SHP77 treated with DMSO at 0.1 percent for 48 hours (cell line): ENCODE measurements around the gene CMIP.
"Not testable (repeated sequence)": the region's sequence is repeated elsewhere in the genome, so short reads cannot be mapped to it uniquely, and the experiment has no call there.

Experiments
- DNase-seq: peaks from one replicate; lab custom pipeline; 2025; lab: John Stamatoyannopoulos, UW

CMIP gene

DNA sequence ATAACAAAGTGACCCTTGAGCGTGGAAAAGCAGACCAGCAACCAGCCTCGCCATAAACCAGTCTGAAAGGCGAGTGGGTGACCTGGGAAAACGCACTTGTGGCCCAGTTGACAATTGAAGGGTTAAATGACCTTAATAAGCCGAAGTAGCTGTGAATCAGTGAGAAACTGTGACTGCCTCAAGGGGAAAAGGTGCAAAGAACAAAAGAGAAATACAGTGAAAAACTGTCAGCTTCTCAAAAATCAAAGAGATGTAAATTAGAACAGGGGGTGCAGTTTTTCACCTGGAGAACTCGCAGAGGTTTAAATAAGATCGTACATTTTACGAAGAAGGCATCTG, 124.1 kb downstream of the CMIP start:
- DNase-seq = no peak

DNA sequence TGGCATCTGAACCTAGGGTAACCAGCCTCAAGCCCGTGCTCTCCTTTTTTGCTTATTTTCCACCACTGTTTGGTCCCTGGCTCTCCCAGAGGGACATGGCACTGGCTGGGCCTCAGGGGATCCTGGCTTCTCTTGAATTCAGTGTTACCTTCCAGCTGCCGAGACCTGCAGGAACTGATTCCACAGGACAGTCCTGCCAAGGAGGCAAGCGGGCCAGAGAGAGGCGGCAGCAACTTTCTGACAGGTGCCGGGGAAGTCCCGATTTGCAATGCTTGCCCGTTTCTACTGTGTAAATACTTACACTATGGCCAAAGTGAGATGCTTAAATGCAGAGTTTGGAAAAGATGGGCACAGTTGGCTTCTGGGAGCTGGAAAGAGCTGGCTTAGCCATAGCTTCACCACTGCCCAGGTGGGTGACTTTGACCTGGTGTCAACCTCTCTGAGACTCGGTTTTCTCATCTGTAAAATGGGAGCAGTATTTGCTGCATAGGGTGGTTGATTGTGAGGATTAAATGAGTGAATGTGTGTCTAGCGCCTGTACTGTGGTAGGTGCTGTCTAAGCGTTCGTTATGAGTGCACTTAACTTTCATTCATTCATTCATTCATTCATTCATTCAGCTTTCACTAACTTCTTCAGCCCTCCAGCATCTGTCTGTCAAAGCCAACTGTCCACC, 124.9 kb downstream of the CMIP start:
- no peak for DNase-seq

- DNase-seq = no peak
These were observed 125.7 kb downstream of the CMIP start for GRCh38 chr16:81570151-81570846.

GRCh38 chr16:81571175-81571574, 126.6 kb downstream of the CMIP start:
- no peak for DNase-seq

GRCh38 chr16:81571592-81572385, 127.2 kb downstream of the CMIP start:
- DNase-seq = no peak

- no peak for DNase-seq
These were observed 128.0 kb downstream of the CMIP start for GRCh38 chr16:81572386-81573144.

DNA sequence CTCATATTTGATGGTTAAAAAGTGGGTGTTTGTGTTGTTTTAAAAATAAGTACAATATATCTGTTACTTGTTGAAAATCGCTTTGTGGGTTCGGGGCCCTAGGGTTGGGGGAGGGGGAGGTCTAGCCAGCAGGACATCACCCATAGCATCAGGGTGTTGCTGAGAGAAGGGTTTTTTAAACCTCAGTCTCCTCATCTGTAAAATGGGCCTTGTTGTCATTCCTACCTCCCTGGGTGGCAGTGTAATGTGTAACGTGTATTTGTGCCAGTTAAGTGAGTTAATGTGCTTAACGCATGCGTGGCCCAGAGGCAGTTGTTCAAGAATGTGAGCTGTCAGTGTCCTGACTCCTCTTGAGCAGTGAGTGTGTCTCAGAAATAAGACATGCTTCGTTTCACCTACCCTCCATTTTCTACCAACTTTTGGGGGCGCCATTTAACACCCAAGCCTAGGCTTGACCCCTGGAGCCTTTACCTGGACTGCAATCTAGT, 129.0 kb downstream of the CMIP start:
- DNase-seq = no peak

GRCh38 chr16:81574168-81574567, 129.6 kb downstream of the CMIP start:
- no peak for DNase-seq

- no peak for DNase-seq
These were observed 130.7 kb downstream of the CMIP start for GRCh38 chr16:81575307-81575706.

DNA sequence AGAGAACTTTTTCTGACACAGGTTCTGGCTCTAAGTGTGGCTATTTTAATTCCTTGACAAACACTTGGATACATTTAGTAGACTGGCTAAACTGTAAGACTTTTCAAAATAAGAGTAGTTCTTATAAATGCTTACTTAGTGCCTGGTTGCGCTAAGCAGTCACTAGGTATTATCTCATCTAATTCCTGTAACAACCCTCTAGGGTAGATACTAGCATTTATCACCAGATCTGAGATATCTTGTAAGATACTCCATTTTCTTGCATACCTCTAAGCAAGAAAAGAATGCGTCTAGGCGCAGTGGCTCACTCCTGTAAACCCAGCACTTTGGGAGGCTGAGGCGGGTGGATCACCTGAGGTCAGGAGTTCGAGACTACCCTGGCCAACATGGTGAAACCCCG, 131.2 kb downstream of the CMIP start:
- DNase-seq = no peak

DNA sequence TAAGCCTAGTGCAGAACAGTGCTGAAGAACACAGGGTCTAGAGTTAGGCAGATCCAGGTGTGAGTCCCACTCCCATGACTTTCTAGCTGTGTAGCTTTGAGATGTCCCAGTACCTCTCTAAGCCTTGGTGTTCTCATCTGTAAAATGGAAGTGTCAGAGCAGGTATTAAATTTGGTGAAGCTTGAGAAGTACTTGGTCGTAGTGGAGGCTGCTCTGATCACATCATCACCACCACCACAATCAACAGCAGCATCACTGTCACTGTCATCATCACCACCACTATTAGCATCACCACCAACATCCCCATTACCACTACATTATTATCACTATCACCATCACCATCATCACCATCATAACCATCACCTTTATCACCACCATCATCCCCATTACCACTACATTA, 132.1 kb downstream of the CMIP start:
- DNase-seq = no peak

GRCh38 chr16:81577272-81577671, 132.7 kb downstream of the CMIP start:
- DNase-seq = not testable (repeated sequence)

- DNase-seq = no peak
These were observed 133.5 kb downstream of the CMIP start for GRCh38 chr16:81578076-81578475.

DNA sequence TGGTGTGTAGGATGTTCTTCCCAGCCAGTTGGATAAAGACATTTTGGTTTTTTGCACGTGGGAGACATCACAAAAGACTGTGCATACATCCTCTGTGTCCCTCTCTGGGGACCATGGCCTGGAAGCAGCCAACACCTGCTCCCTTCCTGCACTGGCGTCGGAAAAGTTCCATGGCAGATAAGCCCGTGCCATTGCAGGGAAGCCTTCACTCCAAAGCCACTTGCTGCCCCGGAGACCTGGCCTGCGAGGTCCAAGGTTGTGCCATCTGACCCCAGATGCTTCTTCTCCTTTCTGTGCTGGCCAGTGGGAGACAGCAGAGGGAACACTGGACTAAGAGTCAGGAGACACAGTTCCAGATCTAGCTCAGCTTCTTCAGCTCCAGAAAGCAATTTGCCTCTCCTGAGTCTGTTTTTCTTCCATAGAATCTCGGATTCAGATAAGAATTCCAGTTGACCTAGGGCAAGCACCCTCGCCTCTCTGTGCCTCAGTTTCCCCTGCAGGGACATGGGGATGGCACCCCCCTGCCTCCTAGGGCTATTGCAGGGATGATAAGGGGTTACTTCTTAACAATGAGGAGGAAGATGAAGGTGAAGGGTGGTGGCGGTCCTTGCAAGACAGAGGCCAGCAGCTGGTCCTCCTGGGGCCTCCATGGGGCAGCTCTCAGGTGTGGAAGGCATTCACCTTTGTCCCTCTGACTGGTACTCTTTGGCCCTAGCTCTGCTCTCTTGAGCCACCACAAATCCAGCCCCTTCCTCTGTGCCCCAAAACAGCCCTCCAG, 134.2 kb downstream of the CMIP start:
- DNase-seq = no peak

DNA sequence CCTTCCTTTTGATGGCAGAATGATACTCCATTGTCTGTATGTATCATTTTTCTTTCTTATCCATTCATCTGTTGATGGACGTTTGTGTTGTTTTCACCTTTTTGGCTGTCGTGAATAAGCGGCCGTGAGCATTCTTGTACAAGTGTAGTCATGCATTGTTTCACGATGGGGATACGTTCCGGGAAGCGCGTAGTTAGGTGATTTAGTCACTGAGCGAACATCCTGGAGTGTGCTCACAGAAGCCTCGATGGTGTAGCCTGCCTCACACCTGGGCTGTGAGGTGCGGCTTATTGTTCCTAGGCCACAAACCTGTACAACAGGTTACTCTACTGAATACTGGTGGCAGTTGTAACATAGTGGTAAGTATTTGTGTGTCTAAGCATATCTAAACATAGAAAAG, 136.5 kb downstream of the CMIP start:
- no peak for DNase-seq

- no peak for DNase-seq
These were observed 138.2 kb downstream of the CMIP start for GRCh38 chr16:81582655-81583441.

GRCh38 chr16:81583893-81584631, 139.5 kb downstream of the CMIP start:
- DNase-seq = no peak

DNA sequence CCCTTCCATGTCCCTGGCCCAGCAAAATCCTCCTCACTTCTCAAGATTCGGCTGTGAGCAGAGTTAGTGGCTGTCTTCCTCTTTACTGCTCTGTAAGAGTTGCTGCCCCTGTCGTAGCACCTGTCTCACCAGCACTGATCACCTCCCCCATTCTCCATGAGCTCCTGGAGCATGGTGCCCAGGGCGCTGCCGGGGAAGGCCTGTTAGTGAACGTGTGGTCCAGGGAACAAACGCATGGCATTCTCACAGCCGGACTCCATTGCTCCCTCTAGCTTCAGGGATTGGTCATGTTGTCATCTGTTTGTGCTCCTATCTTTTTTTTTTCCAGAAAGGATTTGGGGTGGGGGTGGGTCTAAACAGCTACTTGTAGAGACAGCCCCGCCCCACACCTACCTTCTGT, 141.2 kb downstream of the CMIP start:
- DNase-seq = peak; percentile 10

DNA sequence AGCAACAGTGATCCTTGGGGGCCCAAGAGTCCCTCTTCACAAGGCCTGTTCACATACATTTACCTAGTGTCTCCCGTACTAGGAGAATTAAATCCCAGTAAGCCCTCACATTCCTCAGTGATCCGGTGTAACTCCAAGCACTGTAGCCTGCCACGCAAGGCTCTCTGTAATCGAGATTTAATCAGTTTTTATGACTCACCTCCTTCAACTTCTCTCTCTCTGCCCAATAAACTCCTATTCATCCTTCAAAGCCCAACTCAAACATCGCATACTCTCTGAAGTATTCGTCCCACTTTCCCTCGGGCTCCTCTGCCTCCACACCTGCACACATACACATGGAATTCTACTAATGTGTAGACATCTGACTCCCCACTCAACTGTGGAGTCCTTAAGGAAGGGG, 141.8 kb downstream of the CMIP start:
- no peak for DNase-seq
